Activated T-helper 1 cell treated with anti-CD3 and anti-CD28 coated beads, Interleukin-2, amount 50 U/mL, for 16 hours (primary cell): ENCODE data around the gene DAGLA.

Experiments
- DNase-seq, 2 donors: peaks; one replicate each; pipeline ENCODE4 v3.0.0-alpha.2; 2020; ENCODE audit warnings: low read depth in 1 of 2, low spot score in 1 of 2

Gene DAGLA

DNA sequence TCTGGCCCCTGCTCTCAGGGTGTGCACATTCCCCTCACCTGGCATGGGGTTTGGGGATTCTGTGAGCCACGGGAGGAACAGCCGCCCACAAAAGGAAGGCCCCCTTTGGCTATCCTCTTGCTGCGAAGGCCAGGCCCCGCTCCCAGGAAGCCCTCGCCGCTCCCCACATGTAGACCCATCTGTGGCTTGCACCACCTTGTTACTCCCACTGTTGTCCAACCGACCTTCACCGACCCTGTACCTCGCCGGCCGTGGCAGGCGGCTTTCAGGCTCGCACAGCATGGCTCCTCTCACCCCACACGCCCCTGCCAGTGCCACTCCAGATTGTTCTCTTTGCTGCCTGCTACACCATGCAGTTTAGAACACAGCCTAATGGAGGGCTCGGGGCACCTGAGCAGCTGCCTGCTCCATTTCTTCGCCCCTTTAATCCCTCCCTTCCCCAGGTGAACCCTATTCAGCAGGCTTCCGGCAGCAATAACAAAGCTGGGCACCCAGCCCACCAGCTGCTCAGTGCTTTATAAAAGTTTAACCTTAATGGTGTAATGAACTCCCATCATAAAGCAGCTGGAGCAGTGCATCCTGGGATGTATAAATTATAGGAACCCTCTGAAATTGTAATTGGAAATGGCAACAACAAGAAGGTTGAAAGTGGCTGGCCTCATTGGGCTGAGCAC lies 10.7 kb downstream of the DAGLA start:
- no peak for DNase-seq

GRCh38 chr11:61691380-61692156 lies 11.4 kb downstream of the DAGLA start:
- DNase-seq, result no peak

GRCh38 chr11:61693922-61694601 lies 13.9 kb downstream of the DAGLA start:
- DNase-seq, result no peak

DNA sequence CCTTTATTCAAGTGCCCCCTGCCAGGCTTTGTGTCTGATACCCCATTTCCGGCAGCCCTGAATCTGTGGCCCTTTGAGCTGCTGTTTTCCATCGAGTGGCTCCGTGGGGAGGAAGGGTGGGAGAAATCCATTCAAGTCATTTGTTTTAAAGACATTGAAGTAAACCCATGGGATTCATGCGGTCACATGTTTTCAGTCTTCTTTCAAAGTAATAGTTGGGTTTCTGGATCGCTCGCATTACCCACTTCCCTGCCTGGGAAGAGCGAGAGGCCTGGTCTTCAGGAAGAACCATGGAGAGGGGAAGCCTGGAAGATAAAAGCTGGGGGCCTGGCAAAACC lies 14.4 kb downstream of the DAGLA start:
- no peak for DNase-seq

DNA sequence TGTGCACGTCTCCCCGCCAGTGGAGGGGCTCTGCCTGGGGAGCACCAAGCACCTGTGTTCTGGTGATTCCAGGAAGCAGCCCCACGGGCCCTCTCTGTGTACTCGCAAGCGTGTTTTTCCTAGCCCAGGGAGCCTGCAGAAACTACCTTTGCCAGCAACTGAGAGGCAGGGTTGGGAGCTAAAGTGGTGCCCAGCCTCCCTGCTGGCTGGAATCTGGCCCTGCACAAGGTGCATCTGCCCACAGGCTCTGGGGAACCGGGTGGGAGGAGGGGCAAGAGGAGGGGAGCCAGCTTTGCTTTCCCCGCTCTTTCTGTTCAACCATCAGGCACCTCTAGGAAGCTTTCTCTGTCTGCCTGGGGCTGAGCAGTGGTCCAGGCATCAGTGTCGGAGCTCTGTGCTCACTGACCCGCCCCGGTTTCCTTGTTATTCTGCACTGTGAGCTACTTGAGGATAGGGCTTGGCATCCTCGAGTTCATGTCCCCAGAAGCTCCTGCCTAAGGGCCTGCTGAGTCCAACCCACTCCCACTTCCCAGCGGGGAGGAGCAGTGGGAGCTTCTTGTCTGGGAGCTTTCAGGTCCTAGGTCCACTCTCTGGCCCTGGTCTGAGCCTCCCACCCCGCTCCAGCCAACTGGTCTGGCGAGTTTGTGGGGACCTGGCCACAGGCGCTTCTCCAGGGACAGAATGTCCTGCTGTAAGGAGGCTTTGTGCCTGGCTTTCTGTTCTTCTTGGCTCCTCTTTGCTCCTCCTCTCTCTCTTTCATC lies 14.9 kb downstream of the DAGLA start:
- no peak for DNase-seq

- peak; percentile 79 to 86 for DNase-seq
Measured at GRCh38 chr11:61695917-61696316, 15.7 kb downstream of the DAGLA start.

- no peak for DNase-seq
Measured at GRCh38 chr11:61696602-61697001, 16.4 kb downstream of the DAGLA start.

GRCh38 chr11:61697078-61697502 lies 16.9 kb downstream of the DAGLA start:
- DNase-seq, result no peak

DNA sequence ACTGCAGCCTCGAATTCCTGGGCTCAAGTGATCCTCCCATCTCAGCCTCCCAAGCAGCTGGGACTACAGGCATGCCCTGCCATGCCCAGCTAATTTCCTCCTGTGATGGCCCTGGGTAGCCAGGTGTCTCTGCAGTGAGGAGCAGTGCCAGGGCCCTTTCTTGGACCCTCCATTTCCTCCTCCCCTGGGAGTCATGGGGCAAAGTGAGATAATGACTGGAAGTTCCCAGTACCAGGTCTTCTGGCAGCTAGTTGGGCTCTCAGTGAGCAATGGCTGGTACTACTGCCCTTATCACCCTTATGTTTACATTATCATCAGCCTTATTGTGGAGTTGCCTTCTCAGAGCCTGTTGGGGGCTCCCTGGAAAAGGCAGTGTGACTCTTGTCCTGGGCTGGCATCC lies 17.6 kb downstream of the DAGLA start:
- DNase-seq, result no peak

- no peak for DNase-seq
Measured at GRCh38 chr11:61698173-61698948, 18.2 kb downstream of the DAGLA start.

GRCh38 chr11:61699737-61700160 lies 19.6 kb downstream of the DAGLA start:
- no peak for DNase-seq

GRCh38 chr11:61700212-61700611 lies 20.0 kb downstream of the DAGLA start:
- no peak for DNase-seq

DNA sequence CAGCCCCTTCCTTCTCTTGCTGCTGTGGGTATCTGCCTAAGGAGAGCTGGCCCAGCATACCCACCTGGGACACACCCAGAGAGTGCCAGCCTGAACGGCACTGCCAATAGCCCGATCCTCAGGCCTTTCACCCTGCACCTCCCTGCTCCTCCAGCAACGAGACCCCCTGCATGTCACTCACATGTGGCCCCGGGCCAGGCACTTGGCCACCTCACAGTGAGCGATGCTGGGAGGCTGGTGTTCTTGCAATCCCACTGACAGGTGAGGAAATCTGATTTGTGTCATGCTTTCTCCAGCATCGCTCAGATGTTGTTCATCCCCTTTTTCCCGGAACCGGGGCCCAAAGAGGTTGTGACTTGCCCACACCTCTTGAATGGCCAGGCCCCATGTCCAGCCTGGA lies 20.5 kb downstream of the DAGLA start:
- DNase-seq, result no peak

DNA sequence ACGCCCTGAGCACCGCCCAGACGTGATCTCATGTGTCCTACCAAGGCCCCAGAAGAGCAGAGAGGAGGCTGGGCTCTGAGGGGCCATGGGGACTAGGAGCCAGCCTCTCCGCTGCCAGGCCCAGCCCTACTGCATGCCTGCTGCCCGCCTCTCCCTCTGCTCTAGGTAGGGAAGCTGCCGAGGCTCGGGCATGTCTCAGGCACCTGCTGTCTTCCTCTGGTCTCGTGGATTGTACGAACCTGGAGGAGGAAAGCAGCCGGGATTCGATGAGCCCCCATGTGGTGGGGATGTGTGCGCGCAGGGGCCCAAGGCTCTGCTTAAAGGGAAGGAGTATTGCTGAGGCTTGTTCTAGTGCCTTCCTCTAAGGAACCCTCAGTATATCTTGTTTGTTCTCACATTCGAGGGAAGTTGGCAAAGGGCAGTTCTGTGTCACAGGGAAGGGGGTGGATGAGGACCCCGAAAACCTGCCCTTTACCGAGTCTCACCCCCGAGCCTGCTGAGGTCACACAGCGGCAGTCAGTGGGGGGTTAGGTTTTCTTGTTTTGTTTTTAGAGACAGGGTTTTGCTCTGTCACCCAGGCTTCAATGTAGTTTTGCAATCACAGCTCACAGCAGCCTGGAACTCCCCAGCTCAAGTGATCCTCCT lies 21.2 kb downstream of the DAGLA start:
- DNase-seq, result no peak

GRCh38 chr11:61702701-61703312 lies 22.6 kb downstream of the DAGLA start:
- no peak for DNase-seq

- no peak for DNase-seq
Measured at GRCh38 chr11:61704838-61705237, 24.6 kb downstream of the DAGLA start.

- DNase-seq, result no peak
Measured at GRCh38 chr11:61706452-61707400, 26.5 kb downstream of the DAGLA start.

DNA sequence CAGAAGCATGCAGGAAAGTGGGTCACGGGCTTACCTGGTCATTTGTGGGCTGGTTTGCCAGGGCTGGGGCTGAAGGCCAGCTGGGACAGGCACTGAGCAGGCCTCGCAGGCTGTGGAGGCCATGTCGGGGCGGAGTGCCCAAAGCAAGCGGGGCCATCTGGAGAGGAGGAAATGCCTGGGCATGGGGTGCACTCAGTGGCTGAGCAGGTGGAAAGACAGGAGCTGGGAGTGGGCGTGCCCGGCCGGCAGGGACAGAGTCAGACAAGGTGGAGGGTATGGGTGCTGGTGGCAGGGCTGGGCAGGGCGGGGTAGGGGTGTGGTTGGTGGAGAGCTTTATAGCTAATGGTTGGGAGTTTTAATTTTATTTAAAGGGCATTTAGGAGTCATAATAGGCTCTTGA lies 27.4 kb downstream of the DAGLA start:
- DNase-seq, result no peak

- no peak for DNase-seq
Measured at GRCh38 chr11:61709110-61709509, 28.9 kb downstream of the DAGLA start.
